ENCODE measurements around the gene PNLDC1.

The PNLDC1 gene

GRCh38 chr6:159826968-159827647, 27.0 kb downstream of the PNLDC1 start:
- peaks cover 18% of the 10 kb centered on the region for H3K4me1 ChIP-seq (ENCODE audit: control insufficient read depth, insufficient read depth, low read length)
- H3K4me3 ChIP-seq (ENCODE audit: low read depth, low read length) = no peak overlapping the region
- H3K36me3 ChIP-seq (ENCODE audit: control insufficient read depth, insufficient read depth, low read length) = no peaks in the 10 kb centered on the region
- H3K9ac ChIP-seq (ENCODE audit: low read depth, low read length) = no peak overlapping the region
- no peaks in the 10 kb centered on the region for H3K27me3 ChIP-seq (ENCODE audit: control insufficient read depth, insufficient read depth, low read length)
- H3K9me3 ChIP-seq (ENCODE audit: control insufficient read depth, insufficient read depth, low read length) = no peaks in the 10 kb centered on the region

GRCh38 chr6:159828074-159828473, 28.0 kb downstream of the PNLDC1 start:
- Histone ChIP-seq H3K9me3 (ENCODE audit: control insufficient read depth, insufficient read depth, low read length) (no peaks in the 10 kb centered on the region), H3K27me3 (ENCODE audit: control insufficient read depth, insufficient read depth, low read length) (no peaks in the 10 kb centered on the region), H3K36me3 (ENCODE audit: control insufficient read depth, insufficient read depth, low read length) (no peaks in the 10 kb centered on the region), H3K4me1 (ENCODE audit: control insufficient read depth, insufficient read depth, low read length) (peaks cover 18% of the 10 kb centered on the region), H3K9ac (ENCODE audit: low read depth, low read length) (no peak overlapping the region), H3K4me3 (ENCODE audit: low read depth, low read length) (no peak overlapping the region)

- no peaks in the 10 kb centered on the region for H3K36me3 ChIP-seq (ENCODE audit: control insufficient read depth, insufficient read depth, low read length)
- no peak overlapping the region for H3K4me3 ChIP-seq (ENCODE audit: low read depth, low read length)
- no peaks in the 10 kb centered on the region for H3K9me3 ChIP-seq (ENCODE audit: control insufficient read depth, insufficient read depth, low read length)
- no peak overlapping the region for H3K9ac ChIP-seq (ENCODE audit: low read depth, low read length)
- H3K27me3 ChIP-seq (ENCODE audit: control insufficient read depth, insufficient read depth, low read length) = no peaks in the 10 kb centered on the region
- peaks cover 18% of the 10 kb centered on the region for H3K4me1 ChIP-seq (ENCODE audit: control insufficient read depth, insufficient read depth, low read length)
Observed at GRCh38 chr6:159829526-159829925, 29.4 kb downstream of the PNLDC1 start.

- H3K4me3 ChIP-seq (ENCODE audit: low read depth, low read length) = peak overlapping the region; percentile 13
- H3K9me3 ChIP-seq (ENCODE audit: control insufficient read depth, insufficient read depth, low read length) = no peaks in the 10 kb centered on the region
- H3K9ac ChIP-seq (ENCODE audit: low read depth, low read length) = peak overlapping the region; percentile 65
- H3K27me3 ChIP-seq (ENCODE audit: control insufficient read depth, insufficient read depth, low read length) = no peaks in the 10 kb centered on the region
- peaks cover 23% of the 10 kb centered on the region for H3K4me1 ChIP-seq (ENCODE audit: control insufficient read depth, insufficient read depth, low read length)
- no peaks in the 10 kb centered on the region for H3K36me3 ChIP-seq (ENCODE audit: control insufficient read depth, insufficient read depth, low read length)
Observed at GRCh38 chr6:159830501-159831372, 30.7 kb downstream of the PNLDC1 start.

- Histone ChIP-seq H3K4me3 (ENCODE audit: low read depth, low read length) (peak overlapping the region; percentile 13), H3K27me3 (ENCODE audit: control insufficient read depth, insufficient read depth, low read length) (no peaks in the 10 kb centered on the region), H3K9me3 (ENCODE audit: control insufficient read depth, insufficient read depth, low read length) (no peaks in the 10 kb centered on the region), H3K4me1 (ENCODE audit: control insufficient read depth, insufficient read depth, low read length) (peaks cover 23% of the 10 kb centered on the region), H3K36me3 (ENCODE audit: control insufficient read depth, insufficient read depth, low read length) (no peaks in the 10 kb centered on the region), H3K9ac (ENCODE audit: low read depth, low read length) (peak overlapping the region; percentile 60)
Observed at GRCh38 chr6:159831373-159831679, 31.2 kb downstream of the PNLDC1 start.

- Histone ChIP-seq H3K4me3 (ENCODE audit: low read depth, low read length) (no peak overlapping the region), H3K9ac (ENCODE audit: low read depth, low read length) (no peak overlapping the region), H3K36me3 (ENCODE audit: control insufficient read depth, insufficient read depth, low read length) (no peaks in the 10 kb centered on the region), H3K4me1 (ENCODE audit: control insufficient read depth, insufficient read depth, low read length) (peaks cover 24% of the 10 kb centered on the region), H3K27me3 (ENCODE audit: control insufficient read depth, insufficient read depth, low read length) (no peaks in the 10 kb centered on the region), H3K9me3 (ENCODE audit: control insufficient read depth, insufficient read depth, low read length) (no peaks in the 10 kb centered on the region)
Observed at GRCh38 chr6:159832946-159833345, 32.9 kb downstream of the PNLDC1 start.

GRCh38 chr6:159833556-159833955, 33.5 kb downstream of the PNLDC1 start:
- Histone ChIP-seq H3K27me3 (ENCODE audit: control insufficient read depth, insufficient read depth, low read length) (no peaks in the 10 kb centered on the region), H3K9ac (ENCODE audit: low read depth, low read length) (no peak overlapping the region)

GRCh38 chr6:159833997-159834603, 34.0 kb downstream of the PNLDC1 start:
- Histone ChIP-seq H3K4me3 (ENCODE audit: low read depth, low read length) (no peak overlapping the region), H3K27me3 (ENCODE audit: control insufficient read depth, insufficient read depth, low read length) (no peaks in the 10 kb centered on the region), H3K4me1 (ENCODE audit: control insufficient read depth, insufficient read depth, low read length) (peaks cover 29% of the 10 kb centered on the region), H3K9ac (ENCODE audit: low read depth, low read length) (no peak overlapping the region), H3K9me3 (ENCODE audit: control insufficient read depth, insufficient read depth, low read length) (no peaks in the 10 kb centered on the region), H3K36me3 (ENCODE audit: control insufficient read depth, insufficient read depth, low read length) (no peaks in the 10 kb centered on the region)

More at GRCh38 chr6:159833556-159833955, 33.5 kb downstream of the PNLDC1 start:
- Histone ChIP-seq H3K9me3 (ENCODE audit: control insufficient read depth, insufficient read depth, low read length) (no peaks in the 10 kb centered on the region), H3K36me3 (ENCODE audit: control insufficient read depth, insufficient read depth, low read length) (no peaks in the 10 kb centered on the region), H3K4me1 (ENCODE audit: control insufficient read depth, insufficient read depth, low read length) (peaks cover 29% of the 10 kb centered on the region), H3K4me3 (ENCODE audit: low read depth, low read length) (no peak overlapping the region)

- H3K9ac ChIP-seq (ENCODE audit: low read depth, low read length) = no peak overlapping the region
- H3K9me3 ChIP-seq (ENCODE audit: control insufficient read depth, insufficient read depth, low read length) = no peaks in the 10 kb centered on the region
- H3K4me1 ChIP-seq (ENCODE audit: control insufficient read depth, insufficient read depth, low read length) = peaks cover 14% of the 10 kb centered on the region
- H3K36me3 ChIP-seq (ENCODE audit: control insufficient read depth, insufficient read depth, low read length) = no peaks in the 10 kb centered on the region
- H3K4me3 ChIP-seq (ENCODE audit: low read depth, low read length) = no peak overlapping the region
- no peaks in the 10 kb centered on the region for H3K27me3 ChIP-seq (ENCODE audit: control insufficient read depth, insufficient read depth, low read length)
Observed at GRCh38 chr6:159836718-159837490, 36.8 kb downstream of the PNLDC1 start.

- peaks cover 14% of the 10 kb centered on the region for H3K4me1 ChIP-seq (ENCODE audit: control insufficient read depth, insufficient read depth, low read length)
- H3K4me3 ChIP-seq (ENCODE audit: low read depth, low read length) = no peak overlapping the region
- H3K9me3 ChIP-seq (ENCODE audit: control insufficient read depth, insufficient read depth, low read length) = no peaks in the 10 kb centered on the region
- H3K27me3 ChIP-seq (ENCODE audit: control insufficient read depth, insufficient read depth, low read length) = no peaks in the 10 kb centered on the region
- no peak overlapping the region for H3K9ac ChIP-seq (ENCODE audit: low read depth, low read length)
- no peaks in the 10 kb centered on the region for H3K36me3 ChIP-seq (ENCODE audit: control insufficient read depth, insufficient read depth, low read length)
Observed at GRCh38 chr6:159837511-159837910, 37.4 kb downstream of the PNLDC1 start.

GRCh38 chr6:159838020-159838744, 38.1 kb downstream of the PNLDC1 start:
- H3K36me3 ChIP-seq (ENCODE audit: control insufficient read depth, insufficient read depth, low read length) = no peaks in the 10 kb centered on the region
- H3K4me1 ChIP-seq (ENCODE audit: control insufficient read depth, insufficient read depth, low read length) = peaks cover 14% of the 10 kb centered on the region
- no peaks in the 10 kb centered on the region for H3K9me3 ChIP-seq (ENCODE audit: control insufficient read depth, insufficient read depth, low read length)
- no peaks in the 10 kb centered on the region for H3K27me3 ChIP-seq (ENCODE audit: control insufficient read depth, insufficient read depth, low read length)
- H3K4me3 ChIP-seq (ENCODE audit: low read depth, low read length) = no peak overlapping the region
- no peak overlapping the region for H3K9ac ChIP-seq (ENCODE audit: low read depth, low read length)
